Skeletal muscle satellite cell (primary cell): Measurements from ENCODE around the gene SFMBT1.

Experiments used
- H3K27me3 ChIP-seq: 2 replicates; pipeline ENCODE4 v1.7.0; 2013; ENCODE audit warnings: low read length; ENCODE audit not compliant: control insufficient read depth, insufficient read depth
- H3K36me3 ChIP-seq: 2 replicates; pipeline ENCODE4 v1.7.0; 2013; ENCODE audit warnings: mild to moderate bottlenecking, control low read depth, low read length; ENCODE audit not compliant: insufficient read depth
- H3K4me1 ChIP-seq: 2 replicates; pipeline ENCODE4 v1.7.0; 2013; ENCODE audit warnings: low read length; ENCODE audit not compliant: control insufficient read depth, insufficient read depth
- H3K4me2 ChIP-seq: 2 replicates; pipeline ENCODE4 v1.7.0; 2013; ENCODE audit warnings: mild to moderate bottlenecking, low read length
- H3K4me3 ChIP-seq: 2 replicates; pipeline ENCODE4 v1.7.0; 2013; ENCODE audit warnings: low read length
- H3K9ac ChIP-seq: 2 replicates; pipeline ENCODE4 v1.7.0; 2013; ENCODE audit warnings: mild to moderate bottlenecking, low read depth, low read length, moderate library complexity
- H3K9me3 ChIP-seq: replicated peaks from 2 replicates; pipeline ENCODE4 v1.7.0; 2013; ENCODE audit warnings: mild to moderate bottlenecking, control low read depth, low read length

The SFMBT1 gene

DNA sequence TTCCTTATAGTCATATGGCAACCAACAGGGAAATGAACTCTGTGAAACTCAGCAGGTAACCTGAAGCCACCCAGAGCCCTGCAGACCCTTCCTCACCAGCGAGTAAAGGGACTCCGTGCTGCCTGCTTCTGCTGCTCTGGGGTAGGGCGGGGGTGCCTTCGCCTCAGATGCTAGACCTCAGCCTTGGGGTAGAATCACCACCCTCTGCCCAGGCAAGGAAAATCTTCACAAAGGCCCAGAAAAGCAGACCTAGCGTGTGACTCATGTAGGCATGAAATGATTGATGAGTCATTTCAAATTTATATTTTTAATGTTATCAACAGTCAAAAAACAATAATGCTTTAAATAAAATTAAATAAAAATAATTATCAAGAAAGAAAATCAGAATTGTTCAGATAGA lies 155.1 kb downstream of the SFMBT1 start:
- H3K9ac ChIP-seq = no peak overlapping the region
- H3K4me1 ChIP-seq = peaks cover 23% of the 10 kb centered on the region
- no peak overlapping the region for H3K4me3 ChIP-seq
- H3K4me2 ChIP-seq = no peak overlapping the region
- no peaks in the 10 kb centered on the region for H3K36me3 ChIP-seq
- H3K27me3 ChIP-seq = no peaks in the 10 kb centered on the region
- no peaks in the 10 kb centered on the region for H3K9me3 ChIP-seq

- no peak overlapping the region for H3K4me2 ChIP-seq
- H3K9ac ChIP-seq = no peak overlapping the region
- H3K4me1 ChIP-seq = peaks cover 23% of the 10 kb centered on the region
- no peaks in the 10 kb centered on the region for H3K9me3 ChIP-seq
- H3K27me3 ChIP-seq = no peaks in the 10 kb centered on the region
- no peak overlapping the region for H3K4me3 ChIP-seq
- H3K36me3 ChIP-seq = no peaks in the 10 kb centered on the region
Measured at GRCh38 chr3:52889901-52890300, 156.0 kb downstream of the SFMBT1 start.

DNA sequence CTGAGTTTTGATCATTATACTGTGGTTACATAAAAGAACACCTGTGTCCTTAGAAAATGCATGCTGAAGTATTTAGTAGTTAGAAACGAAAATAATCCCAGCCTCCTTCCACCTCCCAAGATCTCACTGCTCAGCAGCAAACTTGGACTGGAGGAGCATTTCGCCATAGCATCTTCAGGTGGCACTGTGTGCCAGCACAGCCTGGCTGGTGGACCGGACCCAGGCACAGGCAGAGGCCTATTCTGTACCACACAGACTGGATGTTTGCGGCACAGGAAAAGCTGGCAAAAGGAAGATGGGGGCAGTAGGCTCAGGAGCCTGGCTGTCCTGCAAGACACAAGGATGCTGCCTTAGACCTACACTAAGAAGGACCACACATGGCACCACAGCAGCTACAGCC lies 158.7 kb downstream of the SFMBT1 start:
- no peaks in the 10 kb centered on the region for H3K36me3 ChIP-seq
- H3K9me3 ChIP-seq = no peaks in the 10 kb centered on the region
- no peaks in the 10 kb centered on the region for H3K27me3 ChIP-seq
- peaks cover 10% of the 10 kb centered on the region for H3K4me1 ChIP-seq
- H3K4me3 ChIP-seq = no peak overlapping the region
- no peak overlapping the region for H3K4me2 ChIP-seq
- H3K9ac ChIP-seq = no peak overlapping the region

- H3K4me3 ChIP-seq = no peak overlapping the region
- peaks cover 5% of the 10 kb centered on the region for H3K4me1 ChIP-seq
- H3K36me3 ChIP-seq = no peaks in the 10 kb centered on the region
- no peak overlapping the region for H3K4me2 ChIP-seq
- H3K27me3 ChIP-seq = no peaks in the 10 kb centered on the region
- H3K9ac ChIP-seq = no peak overlapping the region
- H3K9me3 ChIP-seq = no peaks in the 10 kb centered on the region
Measured at GRCh38 chr3:52886049-52886730, 159.7 kb downstream of the SFMBT1 start.

DNA sequence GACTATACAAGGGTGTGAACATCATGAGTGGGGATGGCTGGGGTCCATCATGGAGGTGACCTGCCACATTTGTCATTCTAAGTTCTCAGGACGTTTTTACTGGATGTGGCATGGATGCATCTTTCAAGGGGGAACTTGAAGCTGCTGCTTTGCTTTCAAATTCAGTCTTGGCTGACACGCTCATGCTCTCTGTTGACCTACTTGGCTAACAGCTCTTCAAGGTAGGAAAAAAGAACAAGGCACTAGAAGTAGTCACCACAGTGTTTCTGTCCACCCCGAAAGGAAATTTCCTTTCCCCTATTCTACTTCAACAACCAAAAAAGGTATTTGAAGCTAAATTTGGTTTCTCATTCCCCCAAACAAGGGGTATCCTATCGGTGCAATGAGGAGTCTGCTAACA lies 163.5 kb downstream of the SFMBT1 start:
- Histone ChIP-seq H3K4me2 (no peak overlapping the region), H3K9ac (no peak overlapping the region), H3K9me3 (no peaks in the 10 kb centered on the region), H3K4me3 (no peak overlapping the region), H3K27me3 (no peaks in the 10 kb centered on the region), H3K4me1 (no peaks in the 10 kb centered on the region), H3K36me3 (no peaks in the 10 kb centered on the region)

GRCh38 chr3:52881871-52882270 lies 164.0 kb downstream of the SFMBT1 start:
- Histone ChIP-seq H3K4me2 (no peak overlapping the region), H3K9ac (no peak overlapping the region), H3K27me3 (no peaks in the 10 kb centered on the region), H3K4me3 (no peak overlapping the region), H3K4me1 (no peaks in the 10 kb centered on the region), H3K36me3 (no peaks in the 10 kb centered on the region), H3K9me3 (no peaks in the 10 kb centered on the region)

DNA sequence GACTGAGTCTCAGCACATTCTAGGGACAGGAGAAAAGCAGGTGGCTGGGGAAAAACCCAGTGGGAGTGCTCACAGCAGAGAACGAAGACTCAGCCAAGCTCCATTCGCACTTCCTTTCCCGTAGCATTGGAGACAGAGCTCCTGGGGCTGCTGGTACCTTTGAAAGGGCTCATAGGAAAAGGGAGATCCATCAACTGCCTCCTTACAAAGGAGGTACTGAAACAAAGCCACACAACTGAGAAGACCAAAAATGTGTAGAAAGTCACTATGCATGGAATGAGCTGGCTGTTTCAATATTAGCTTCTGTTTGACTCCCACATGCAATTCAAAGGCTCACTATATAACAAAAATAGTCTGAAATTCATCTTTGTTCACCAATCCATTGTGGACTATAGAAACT lies 165.4 kb downstream of the SFMBT1 start:
- Histone ChIP-seq H3K9me3 (no peaks in the 10 kb centered on the region), H3K36me3 (no peaks in the 10 kb centered on the region), H3K27me3 (no peaks in the 10 kb centered on the region), H3K4me3 (no peak overlapping the region), H3K4me1 (no peaks in the 10 kb centered on the region), H3K4me2 (no peak overlapping the region), H3K9ac (no peak overlapping the region)

DNA sequence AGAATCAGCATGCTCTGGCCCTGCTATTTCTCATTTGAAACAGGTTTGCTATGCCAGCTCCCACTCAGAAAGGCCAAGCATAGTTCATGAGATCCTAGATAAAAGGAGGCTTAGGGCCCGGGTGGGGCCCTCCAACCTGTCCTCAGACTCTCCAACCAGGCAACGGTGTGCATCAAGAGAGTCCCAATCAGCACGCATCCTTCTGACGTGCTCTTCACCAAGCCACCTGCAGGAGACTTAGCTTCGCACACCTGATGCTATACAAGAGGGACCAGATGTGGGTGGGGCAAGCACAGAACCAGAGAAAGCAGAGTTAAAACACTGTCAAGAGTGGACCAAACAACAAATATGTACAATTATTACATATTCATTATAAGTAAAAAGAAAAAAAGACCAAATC lies 165.8 kb downstream of the SFMBT1 start:
- H3K4me3 ChIP-seq = no peak overlapping the region
- H3K4me1 ChIP-seq = no peaks in the 10 kb centered on the region
- no peaks in the 10 kb centered on the region for H3K9me3 ChIP-seq
- H3K36me3 ChIP-seq = no peaks in the 10 kb centered on the region
- no peaks in the 10 kb centered on the region for H3K27me3 ChIP-seq
- H3K9ac ChIP-seq = no peak overlapping the region
- no peak overlapping the region for H3K4me2 ChIP-seq

DNA sequence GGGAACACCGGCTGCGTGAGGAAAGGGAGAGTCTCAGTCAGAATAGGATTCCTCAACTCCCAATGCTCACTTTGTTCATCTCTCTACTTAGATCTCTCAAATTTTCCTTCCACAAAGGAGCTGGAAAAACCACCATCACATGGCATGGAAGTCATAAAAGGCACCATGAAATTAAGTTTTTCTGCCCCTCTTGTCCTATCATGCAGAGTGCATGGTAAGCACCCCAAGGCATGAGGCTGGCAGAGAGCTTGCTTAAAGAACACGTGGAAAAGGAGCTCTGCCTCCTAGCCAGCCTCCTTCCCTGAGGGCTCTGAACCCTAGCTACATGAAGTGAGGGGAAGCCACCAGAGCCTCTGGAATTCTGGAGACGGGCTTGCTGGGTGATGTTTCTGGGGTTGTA lies 166.3 kb downstream of the SFMBT1 start:
- Histone ChIP-seq H3K36me3 (no peaks in the 10 kb centered on the region), H3K9ac (no peak overlapping the region), H3K9me3 (no peaks in the 10 kb centered on the region), H3K4me3 (no peak overlapping the region), H3K27me3 (no peaks in the 10 kb centered on the region), H3K4me1 (no peaks in the 10 kb centered on the region), H3K4me2 (no peak overlapping the region)

DNA sequence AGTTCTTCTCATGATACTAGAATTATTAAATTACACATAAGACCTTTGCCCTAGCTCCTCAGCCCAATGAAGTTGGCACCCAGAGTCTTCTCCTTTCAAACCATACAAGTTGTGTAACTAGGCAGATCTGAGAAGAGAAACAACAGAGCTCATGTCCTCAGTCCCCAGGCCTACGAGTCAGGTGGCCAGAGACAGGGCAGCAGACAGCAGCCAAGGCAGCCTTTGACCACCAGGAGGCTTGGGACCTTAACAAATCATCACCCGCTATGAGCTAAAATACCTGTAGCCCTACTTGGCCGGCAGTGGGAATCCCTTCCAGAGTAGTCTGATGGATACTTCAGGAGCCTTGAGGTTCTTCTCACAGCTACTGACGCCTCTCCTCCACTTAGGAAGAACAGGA lies 166.8 kb downstream of the SFMBT1 start:
- Histone ChIP-seq H3K27me3 (no peaks in the 10 kb centered on the region), H3K4me3 (no peak overlapping the region), H3K4me1 (peaks cover 5% of the 10 kb centered on the region), H3K9ac (no peak overlapping the region), H3K9me3 (no peaks in the 10 kb centered on the region), H3K36me3 (no peaks in the 10 kb centered on the region), H3K4me2 (no peak overlapping the region)

DNA sequence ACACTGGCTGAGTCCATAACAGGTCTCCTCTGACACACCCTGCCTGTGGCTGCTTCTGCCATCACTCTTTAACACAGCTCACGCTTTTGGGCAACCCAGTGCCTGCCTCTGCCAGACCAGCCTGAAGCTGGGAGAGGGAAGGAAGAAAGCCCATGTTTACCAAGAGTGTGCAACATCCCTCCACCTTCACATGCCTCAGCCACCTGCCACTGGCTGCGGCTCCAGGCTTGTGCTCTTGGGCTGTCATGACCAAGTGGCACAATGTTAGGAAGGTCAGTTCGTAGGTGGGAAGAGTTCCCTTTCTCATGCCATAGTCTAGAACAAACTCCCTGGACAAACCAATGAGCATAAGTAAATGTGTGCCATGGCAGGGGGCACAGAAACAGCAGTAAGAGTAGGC lies 168.8 kb downstream of the SFMBT1 start:
- Histone ChIP-seq H3K9ac (no peak overlapping the region), H3K4me2 (no peak overlapping the region)

DNA sequence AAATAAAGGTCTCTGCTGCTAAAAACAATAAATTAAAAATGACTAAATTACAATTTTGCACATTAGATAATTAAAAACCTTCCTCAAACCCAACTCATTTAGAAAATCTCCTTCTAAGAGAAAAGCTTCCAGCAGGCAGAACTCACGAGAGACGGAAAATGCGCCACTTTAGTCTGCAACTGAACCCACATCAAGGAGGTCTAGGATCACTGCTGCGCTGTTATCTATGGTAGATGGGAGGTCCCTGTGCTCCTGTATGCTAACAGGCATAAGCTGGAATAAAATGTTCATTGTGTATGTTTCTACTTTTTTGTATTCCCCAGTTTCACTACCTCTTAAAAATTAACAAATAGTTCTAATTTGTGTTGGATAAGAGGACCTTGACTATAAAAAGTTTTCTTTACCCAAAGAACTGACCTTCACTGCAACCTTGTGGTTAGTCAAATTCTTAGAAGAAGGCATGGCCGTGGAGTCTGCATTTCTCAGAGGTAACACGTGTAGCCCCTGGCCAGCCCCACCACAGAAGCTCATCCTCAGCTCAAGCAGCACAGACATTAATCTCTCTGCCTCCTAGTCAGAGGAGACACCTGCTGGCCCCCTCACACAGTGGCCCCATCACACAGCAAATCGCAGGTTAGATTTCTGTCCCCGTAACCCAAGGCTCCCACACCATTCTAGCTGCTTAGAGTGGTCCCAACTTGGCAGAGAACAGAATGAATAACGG lies 170.8 kb downstream of the SFMBT1 start:
- Histone ChIP-seq H3K4me3 (no peak overlapping the region), H3K36me3 (no peaks in the 10 kb centered on the region), H3K9me3 (no peaks in the 10 kb centered on the region), H3K9ac (no peak overlapping the region), H3K27me3 (no peaks in the 10 kb centered on the region), H3K4me2 (no peak overlapping the region), H3K4me1 (peaks cover 11% of the 10 kb centered on the region)

More for the DNA sequence above, 168.8 kb downstream of the SFMBT1 start:
- no peak overlapping the region for H3K4me3 ChIP-seq
- no peaks in the 10 kb centered on the region for H3K27me3 ChIP-seq
- no peaks in the 10 kb centered on the region for H3K36me3 ChIP-seq
- H3K4me1 ChIP-seq = peaks cover 11% of the 10 kb centered on the region
- no peaks in the 10 kb centered on the region for H3K9me3 ChIP-seq
